Liver (tissue), 9 donors: Measurements from ENCODE around the gene NEURL1. TPM values are rescaled to one million over a fixed set of nuclear protein-coding genes. Genes with fewer than 3 reads are reported as not detected.

Experiments
- DNase-seq: peaks from one replicate; pipeline ENCODE4 v3.0.0-alpha.2; 2017; ENCODE audit warnings: low spot score
- H3K27ac ChIP-seq, 2 donors: one replicate each; pipeline ENCODE4 v1.7.0; 2013; ENCODE audit warnings: inconsistent platforms in 2 of 2, low read length in 2 of 2, control low read depth in 1 of 2, low read depth in 1 of 2, mild to moderate bottlenecking in 1 of 2
- H3K27me3 ChIP-seq, 4 donors: one replicate each; pipeline versions ENCODE4 v1.6.1 to v1.7.0; 2013; ENCODE audit warnings: low read length in 3 of 4, inconsistent platforms in 1 of 4, mild to moderate bottlenecking in 1 of 4, moderate library complexity in 1 of 4; ENCODE audit not compliant: control insufficient read depth in 4 of 4, insufficient read depth in 4 of 4
- H3K36me3 ChIP-seq, 4 donors: one replicate each; pipeline versions ENCODE4 v1.6.1 to v1.7.0; 2013; ENCODE audit warnings: low read length in 3 of 4, mild to moderate bottlenecking in 3 of 4, low read depth in 1 of 4, moderate library complexity in 1 of 4; ENCODE audit not compliant: control insufficient read depth in 4 of 4, insufficient read depth in 3 of 4
- H3K4me1 ChIP-seq, 4 donors: one replicate each; pipeline versions ENCODE4 v1.6.1 to v1.7.0; 2013; ENCODE audit warnings: low read length in 3 of 4, mild to moderate bottlenecking in 3 of 4, moderate library complexity in 1 of 4; ENCODE audit not compliant: control insufficient read depth in 4 of 4, insufficient read depth in 4 of 4
- H3K4me3 ChIP-seq, 3 donors: one replicate each; pipeline versions ENCODE4 v1.6.1 to v1.7.0; 2013; ENCODE audit warnings: low read length in 3 of 3, control low read depth in 1 of 3, low read depth in 1 of 3, mild to moderate bottlenecking in 1 of 3
- H3K9ac ChIP-seq, 2 donors: one replicate each; pipeline ENCODE4 v1.7.0; 2013; ENCODE audit warnings: low read length in 2 of 2, mild to moderate bottlenecking in 2 of 2, moderate library complexity in 2 of 2, control low read depth in 1 of 2, low read depth in 1 of 2
- H3K9me3 ChIP-seq, 4 donors: one replicate each; pipeline versions ENCODE4 v1.6.1 to v1.7.0; 2013; ENCODE audit warnings: low read length in 3 of 4; ENCODE audit not compliant: control insufficient read depth in 4 of 4
- CTCF ChIP-seq: fragments of 150-350 bp; IDR thresholded peaks from 2 replicates; pipeline ENCODE4 v1.5.1; 2017; ENCODE audit warnings: improper control_type of control experiment, low read depth, low read length; ENCODE audit not compliant: missing input control
- EGR1 ChIP-seq, 2 donors: IDR thresholded peaks; 2 replicates each; pipeline ENCODE4 v1.6.1; 2016 to 2018; ENCODE audit warnings: antibody characterized with exemption in 2 of 2, low read depth in 2 of 2
- HNF4G ChIP-seq: IDR thresholded peaks from 2 replicates; pipeline ENCODE4 v1.6.1; 2016; ENCODE audit warnings: antibody characterized with exemption
- JUND ChIP-seq, 2 donors: IDR thresholded peaks; 2 replicates each; pipeline ENCODE4 v1.6.1; 2016; ENCODE audit warnings: antibody characterized with exemption in 2 of 2
- MAX ChIP-seq: IDR thresholded peaks from 2 replicates; pipeline ENCODE4 v1.6.1; 2016; ENCODE audit warnings: antibody characterized with exemption
- NR2F2 ChIP-seq: IDR thresholded peaks from 2 replicates; pipeline ENCODE4 v1.6.1; 2016; ENCODE audit warnings: antibody characterized with exemption
- RAD21 ChIP-seq, 2 donors: IDR thresholded peaks; 2 replicates each; pipeline ENCODE4 v1.6.1; 2016; ENCODE audit warnings: antibody characterized with exemption in 2 of 2, mild to moderate bottlenecking in 2 of 2
- SP1 ChIP-seq: IDR thresholded peaks from 2 replicates; pipeline ENCODE4 v1.6.1; 2018; ENCODE audit warnings: antibody characterized with exemption, mild to moderate bottlenecking
- TAF1 ChIP-seq: conservative IDR thresholded peaks from 2 replicates; pipeline ENCODE4 v1.6.1; 2016; ENCODE audit warnings: antibody characterized with exemption, mild to moderate bottlenecking
- YY1 ChIP-seq: IDR thresholded peaks from 2 replicates; pipeline ENCODE4 v1.6.1; 2016; ENCODE audit warnings: antibody characterized with exemption, mild to moderate bottlenecking
- ZBTB33 ChIP-seq: IDR thresholded peaks from 2 replicates; pipeline ENCODE4 v1.6.1; 2016; ENCODE audit warnings: antibody characterized with exemption
- WGBS: extraction: QIAGEN DNeasy Blood & Tissue Kit; methylation state at CpG from one replicate; pipeline ENCODE4 v1.1.7; 2013; 5-methylcytosine and 5-hydroxymethylcytosine counted together
- polyA plus RNA-seq, 2 donors: library from polyadenylated mRNA; stranded (reverse) in 1 of 2; unstranded in 1 of 2; fragments of 200-250 nt in 1 of 2; fragments of >200 nt in 1 of 2; fragmentation: Nextera tagmentation in 1 of 2; extraction: Ambion mirVana in 1 of 2; gene quantifications; one replicate each; pipeline versions ENCODE4 v1.2.1 to v1.2.3, GENCODE V29; 2013 to 2015
- total RNA-seq, 2 donors: library from RNA; depleted of rRNA; stranded (reverse); fragments of >200 nt; gene quantifications; one replicate each; pipeline ENCODE4 v1.2.3, GENCODE V29; 2014
- TF ChIP-seq, protein P1 (sequence below): IDR thresholded peaks from 2 replicates; pipeline ENCODE4 v1.6.1; 2016; ENCODE audit warnings: antibody characterized with exemption
- donor health status: healthy.
- donor health status: healthy.
- donor health status: healthy.
- donor health status: healthy.
- donor health status: healthy.

The NEURL1 gene
- total and polyA plus RNA-seq, 4 donors = 0.11 to 3.9 (median 0.74) TPM

GRCh38 chr10:103542764-103543616 is 49.5 kb downstream of the NEURL1 start:
- TF ChIP-seq RAD21 (IDR thresholded peaks at IDR 0.05) (peak; percentile 61), EGR1 (IDR thresholded peaks at IDR 0.05; ENCODE audit: low read depth in 2 of 2) (no peak), CTCF (peak; percentile 42)
- peaks cover 4 to 26% (median 18%) of the 10 kb centered on the region in 4 donors for H3K4me1 ChIP-seq
- DNase-seq = no peak

DNA sequence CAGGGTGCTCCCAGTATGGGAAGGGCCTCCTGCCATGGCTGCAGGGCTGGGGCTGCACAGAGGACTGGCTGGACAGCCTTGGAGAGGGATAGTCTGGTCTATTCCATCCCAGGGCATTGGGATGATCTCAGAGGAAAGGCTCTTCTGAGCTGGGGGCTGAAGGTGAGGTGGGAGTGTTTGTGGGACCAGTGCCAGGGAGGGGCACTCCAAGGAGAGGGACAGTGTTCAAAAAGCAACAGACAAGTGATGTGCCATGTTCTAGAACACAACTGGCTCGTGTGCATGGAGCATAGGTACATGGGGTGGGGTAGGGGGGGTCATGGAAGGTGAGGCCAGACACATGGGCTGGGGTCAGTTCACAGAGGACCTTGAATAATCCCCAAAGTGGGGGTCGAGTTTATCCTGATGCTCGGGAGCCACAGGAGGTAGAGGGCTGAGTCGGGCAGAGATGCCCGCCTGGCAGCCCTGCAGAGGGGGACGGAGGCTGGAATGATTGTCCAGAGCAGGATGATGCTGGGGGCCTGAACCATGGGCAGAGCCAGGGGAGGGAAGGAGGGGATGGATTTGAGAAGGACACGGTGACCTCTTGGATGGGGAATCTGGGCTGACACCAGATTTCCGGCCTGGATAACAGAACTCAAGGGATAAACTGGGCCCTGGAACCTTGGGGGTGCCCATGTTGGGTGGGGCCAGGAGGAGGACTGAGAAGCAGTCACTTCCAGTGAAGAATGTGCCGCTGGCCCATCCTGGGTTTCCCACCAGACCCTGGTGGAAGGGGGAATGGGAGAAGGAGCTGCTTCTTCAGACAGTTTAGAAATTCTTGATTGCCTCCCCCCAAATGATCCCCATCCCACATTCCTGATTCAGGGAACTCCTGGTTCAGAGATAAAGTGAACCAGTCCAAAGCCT is 50.4 kb downstream of the NEURL1 start:
- Histone ChIP-seq H3K4me3 (no peak overlapping the region), H3K27me3 (no peaks in the 10 kb centered on the region), H3K36me3 (no peaks in the 10 kb centered on the region), H3K27ac (no peak overlapping the region), H3K9ac (no peak overlapping the region), H3K4me1 (peaks cover 4 to 28% (median 18%) of the 10 kb centered on the region in 4 donors), H3K9me3 (no peaks in the 10 kb centered on the region)
- WGBS = 93% methylated on average over 9 of the region's 9 CpGs
- TF ChIP-seq SP1 (no peak), TAF1 (no peak)
- no peak for DNase-seq

More at GRCh38 chr10:103542764-103543616, 49.5 kb downstream of the NEURL1 start:
- Histone ChIP-seq H3K9ac (peak overlapping the region in 1 of 2 donors; percentile 2), H3K9me3 (no peaks in the 10 kb centered on the region), H3K27me3 (no peaks in the 10 kb centered on the region), H3K4me3 (peak overlapping the region in 2 of 3 donors; percentile 17 to 36), H3K27ac (peak overlapping the region in 1 of 2 donors; percentile 49), H3K36me3 (no peaks in the 10 kb centered on the region)
- 14% methylated on average over 17 of the region's 17 CpGs for WGBS

- Histone ChIP-seq H3K9me3 (no peaks in the 10 kb centered on the region), H3K9ac (no peak overlapping the region), H3K27me3 (no peaks in the 10 kb centered on the region), H3K4me1 (peaks cover 4 to 32% (median 20%) of the 10 kb centered on the region in 4 donors), H3K27ac (peak overlapping the region; percentile 49 to 79), H3K36me3 (no peaks in the 10 kb centered on the region), H3K4me3 (no peak overlapping the region)
- DNase-seq = no peak
- 91% methylated on average over 8 of the region's 8 CpGs for WGBS
- TF ChIP-seq RAD21 (IDR thresholded peaks at IDR 0.05) (no peak), CTCF (no peak), NR2F2 (no peak), JUND (IDR thresholded peaks at IDR 0.05) (no peak), MAX (no peak), ZBTB33 (no peak), HNF4G (no peak), EGR1 (IDR thresholded peaks at IDR 0.05; ENCODE audit: low read depth in 2 of 2) (no peak), YY1 (no peak)
- TF ChIP-seq, protein P1, sequence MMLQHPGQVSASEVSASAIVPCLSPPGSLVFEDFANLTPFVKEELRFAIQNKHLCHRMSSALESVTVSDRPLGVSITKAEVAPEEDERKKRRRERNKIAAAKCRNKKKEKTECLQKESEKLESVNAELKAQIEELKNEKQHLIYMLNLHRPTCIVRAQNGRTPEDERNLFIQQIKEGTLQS = no peak
Measured at GRCh38 chr10:103544657-103545310, 51.3 kb downstream of the NEURL1 start.
